H9 (cell line): Measurements from ENCODE around the gene MRTFA. TPM values are rescaled to one million over a fixed set of nuclear protein-coding genes. Genes with fewer than 3 reads are reported as not detected.

Experiments used
- DNase-seq: peaks from one replicate; pipeline ENCODE4 v3.0.0-alpha.2; 2017
- H2AFZ ChIP-seq: one replicate; pipeline ENCODE4 v1.6.1; 2013; ENCODE audit warnings: mild to moderate bottlenecking, low read length, control low read depth, moderate library complexity
- H2AK5ac ChIP-seq: 2 replicates; pipeline ENCODE4 v1.6.1; 2013; ENCODE audit warnings: low read length, control low read depth, mixed read lengths; ENCODE audit not compliant: insufficient read length
- H2BK120ac ChIP-seq: one replicate; pipeline ENCODE4 v1.6.1; 2013; ENCODE audit warnings: low read depth, mild to moderate bottlenecking, low read length, control low read depth, inconsistent platforms; ENCODE audit not compliant: poor library complexity, severe bottlenecking
- H2BK12ac ChIP-seq: 2 replicates; pipeline ENCODE4 v1.6.1; 2013; ENCODE audit warnings: low read length, control low read depth, mixed read lengths, low read depth; ENCODE audit not compliant: insufficient read length
- H2BK15ac ChIP-seq: 2 replicates; pipeline ENCODE4 v1.6.1; 2013; ENCODE audit warnings: low read depth, low read length, control low read depth
- H2BK20ac ChIP-seq: one replicate; pipeline ENCODE4 v1.6.1; 2013; ENCODE audit warnings: low read depth, mild to moderate bottlenecking, low read length, control low read depth, inconsistent platforms; ENCODE audit not compliant: poor library complexity, severe bottlenecking
- H2BK5ac ChIP-seq: 2 replicates; pipeline ENCODE4 v1.6.1; 2013; ENCODE audit warnings: low read length, control low read depth, mixed read lengths; ENCODE audit not compliant: insufficient read length
- H3K14ac ChIP-seq: 2 replicates; pipeline ENCODE4 v1.6.1; 2013; ENCODE audit warnings: low read length, control low read depth; ENCODE audit not compliant: insufficient read depth
- H3K18ac ChIP-seq: 2 replicates; pipeline ENCODE4 v1.6.1; 2013; ENCODE audit warnings: low read depth, mild to moderate bottlenecking, mixed read lengths, low read length, control low read depth; ENCODE audit not compliant: insufficient read length
- H3K23ac ChIP-seq: 2 replicates; pipeline ENCODE4 v1.6.1; 2013; ENCODE audit warnings: low read length, control low read depth, mixed read lengths, low read depth; ENCODE audit not compliant: insufficient read length
- H3K23me2 ChIP-seq: 2 replicates; pipeline ENCODE4 v1.6.1; 2013; ENCODE audit warnings: low read depth, mild to moderate bottlenecking, mixed read lengths, low read length, control low read depth; ENCODE audit not compliant: insufficient read length, poor library complexity, severe bottlenecking
- H3K27ac ChIP-seq: 2 replicates; pipeline ENCODE4 v1.5.1; 2013; ENCODE audit warnings: low read length, control low read depth, mixed read lengths, low read depth; ENCODE audit not compliant: insufficient read length
- H3K27me3 ChIP-seq: 2 replicates; pipeline ENCODE4 v1.6.1; 2013; ENCODE audit warnings: low read length, control low read depth, inconsistent platforms; ENCODE audit not compliant: insufficient read depth
- H3K4ac ChIP-seq: 2 replicates; pipeline ENCODE4 v1.6.1; 2013; ENCODE audit warnings: low read depth, mild to moderate bottlenecking, control low read depth, inconsistent platforms, low read length, moderate library complexity
- H3K4me1 ChIP-seq: 2 replicates; pipeline ENCODE4 v1.6.1; 2013; ENCODE audit warnings: low read length, control low read depth, inconsistent platforms; ENCODE audit not compliant: insufficient read depth
- H3K4me2 ChIP-seq: 2 replicates; pipeline ENCODE4 v1.6.1; 2013; ENCODE audit warnings: low read length, control low read depth, mixed read lengths; ENCODE audit not compliant: insufficient read length, insufficient read depth
- H3K56ac ChIP-seq: 2 replicates; pipeline ENCODE4 v1.6.1; 2013; ENCODE audit warnings: low read depth, mild to moderate bottlenecking, mixed read lengths, low read length, control low read depth; ENCODE audit not compliant: insufficient read length
- H3K79me1 ChIP-seq: 2 replicates; pipeline ENCODE4 v1.6.1; 2013; ENCODE audit warnings: low read depth, mild to moderate bottlenecking, moderate library complexity, low read length, control low read depth, inconsistent platforms; ENCODE audit not compliant: insufficient read depth, poor library complexity, severe bottlenecking
- H3K79me2 ChIP-seq: 2 replicates; pipeline ENCODE4 v1.6.1; 2013; ENCODE audit warnings: low read length, control low read depth, inconsistent platforms; ENCODE audit not compliant: insufficient read depth
- H3K9ac ChIP-seq: 2 replicates; pipeline ENCODE4 v1.6.1; 2013; ENCODE audit warnings: low read length, control low read depth, mixed read lengths; ENCODE audit not compliant: insufficient read length; ENCODE audit errors: extremely low read depth
- H3K9me3 ChIP-seq: one replicate; pipeline ENCODE4 v1.6.1; 2013; ENCODE audit warnings: low read depth, low read length, inconsistent platforms; ENCODE audit not compliant: control insufficient read depth
- H3T11ph ChIP-seq: one replicate; pipeline ENCODE4 v1.6.1; 2013; ENCODE audit warnings: mild to moderate bottlenecking, low read length, control low read depth, inconsistent platforms
- H4K20me1 ChIP-seq: one replicate; pipeline ENCODE4 v1.6.1; 2013; ENCODE audit not compliant: control insufficient read depth, insufficient read length, insufficient read depth
- H4K5ac ChIP-seq: 2 replicates; pipeline ENCODE4 v1.6.1; 2013; ENCODE audit warnings: low read depth, mild to moderate bottlenecking, mixed read lengths, low read length, control low read depth; ENCODE audit not compliant: insufficient read length
- H4K8ac ChIP-seq: replicated peaks from 2 replicates; pipeline ENCODE4 v1.6.1; 2013; ENCODE audit warnings: low read length, control low read depth, mixed read lengths, low read depth; ENCODE audit not compliant: insufficient read length
- H4K91ac ChIP-seq: 2 replicates; pipeline ENCODE4 v1.6.1; 2013; ENCODE audit warnings: low read depth, mild to moderate bottlenecking, moderate library complexity, mixed read lengths, low read length, control low read depth; ENCODE audit not compliant: insufficient read length
- H3K27ac Mint-ChIP-seq, 3 experiments: 2 replicates in 2 of 3; 3 replicates in 1 of 3; pipeline ENCODE4 v1.8.0; 2020 to 2021; ENCODE audit warnings: mixed read lengths in 3 of 3, mild to moderate bottlenecking in 1 of 3, moderate library complexity in 1 of 3
- H3K27me3 Mint-ChIP-seq: 2 replicates; pipeline ENCODE4 v1.8.0; 2021; ENCODE audit warnings: low read depth, mild to moderate bottlenecking, moderate library complexity, mixed read lengths
- H3K36me3 Mint-ChIP-seq, 3 experiments: 2 replicates in 2 of 3; 3 replicates in 1 of 3; pipeline ENCODE4 v1.8.0; 2020 to 2021; ENCODE audit warnings: low read depth in 3 of 3, mixed read lengths in 3 of 3; ENCODE audit not compliant: insufficient read depth in 1 of 3
- H3K4me1 Mint-ChIP-seq, 2 experiments: 2 replicates each; pipeline ENCODE4 v1.8.0; 2020; ENCODE audit warnings: mixed read lengths in 2 of 2
- H3K4me3 Mint-ChIP-seq, 2 experiments: 2 replicates in 1 of 2; 3 replicates in 1 of 2; pipeline ENCODE4 v1.8.0; 2020 to 2021; ENCODE audit warnings: mild to moderate bottlenecking in 2 of 2, mixed read lengths in 2 of 2, moderate library complexity in 1 of 2
- H3K9me3 Mint-ChIP-seq, 2 experiments: 2 replicates in 1 of 2; 3 replicates in 1 of 2; pipeline ENCODE4 v1.8.0; 2020; ENCODE audit warnings: mild to moderate bottlenecking in 2 of 2, mixed read lengths in 2 of 2, moderate library complexity in 1 of 2
- CTCF ChIP-seq: fragments of 200-600 bp; sonication (generic); conservative IDR thresholded peaks from 3 replicates; pipeline ENCODE4 v1.8.0; 2021; ENCODE audit warnings: antibody characterized with exemption, mild to moderate bottlenecking
- WGBS: extraction: QIAGEN DNeasy Blood & Tissue Kit; methylation state at CpG from one replicate; pipeline ENCODE4 v1.1.7; 2013; ENCODE audit warnings: missing lambda C conversion rate, low lambda C conversion rate, mixed read lengths; ENCODE audit not compliant: insufficient read length; ENCODE audit errors: extremely low coverage; 5-methylcytosine and 5-hydroxymethylcytosine counted together
- total RNA-seq: library from RNA; stranded (reverse); gene quantifications from 2 replicates; pipeline ENCODE4 v1.2.1, GENCODE V29; 2021

Gene MRTFA
- total RNA-seq, 1 experiment from 2014 or later, result 38.1 TPM

GRCh38 chr22:40406063-40406890, 230.2 kb downstream of the MRTFA start:
- Histone ChIP-seq H3K56ac (no peak overlapping the region), H3K4ac (no peak overlapping the region), H2BK15ac (no peak overlapping the region), H3K27me3 (no peaks in the 10 kb centered on the region), H3K9ac (no peak overlapping the region), H2BK12ac (no peak overlapping the region), H3K79me1 (no peaks in the 10 kb centered on the region), H3K4me1 (no peaks in the 10 kb centered on the region), H4K20me1 (no peaks in the 10 kb centered on the region), H4K91ac (no peak overlapping the region), H2BK5ac (no peak overlapping the region), H2BK20ac (no peak overlapping the region), H3K23ac (no peak overlapping the region), H3K4me2 (no peak overlapping the region), H3K14ac (no peak overlapping the region; the same call in 1 of the 2 replicates), H3T11ph (no peak overlapping the region), H4K5ac (no peak overlapping the region), H3K79me2 (no peaks in the 10 kb centered on the region), H2BK120ac (no peak overlapping the region), H3K9me3 (no peaks in the 10 kb centered on the region), H3K23me2 (no peaks in the 10 kb centered on the region), H3K27ac (no peak overlapping the region), H2AFZ (no peak overlapping the region), H3K18ac (no peak overlapping the region), H2AK5ac (no peak overlapping the region), H4K8ac (no peak overlapping the region)
- WGBS, result no CpG with 5 or more reads among the region's 31 CpGs
- Mint-ChIP-seq H3K4me1 (no peaks in the 10 kb centered on the region), H3K36me3 (peaks cover 24 to 76% (median 68%) of the 10 kb centered on the region in 3 experiments), H3K4me3 (no peak overlapping the region), H3K27me3 (no peaks in the 10 kb centered on the region; the same call in 1 of the 2 replicates), H3K9me3 (no peaks in the 10 kb centered on the region), H3K27ac (no peak overlapping the region; a peak in 1 of 7 replicates)
- DNase-seq, result no peak
- no peak for TF ChIP-seq CTCF
